HepG2 (cell line): ENCODE results near the gene STAG3. TPM values are rescaled to one million over a fixed set of nuclear protein-coding genes. Genes with fewer than 3 reads are reported as not detected.

Source experiments
- ATAC-seq: fragments of 200-7000 bp; cut with Tn5 transposase; 3 replicates; pipeline ENCODE4 v1.9.1; 2020; ENCODE audit warnings: mild to moderate bottlenecking, moderate library complexity
- BruUV-seq: library from RNA; stranded (reverse); fragments of 400-500 nt; replicated peaks from 2 replicates; lab custom pipeline; 2021; lab: Mats Ljungman, UMichigan
- CTCF ChIA-PET: fragments of 300-600 bp; formaldehyde crosslinking; extraction: SDS; loops from one replicate; lab custom pipeline; 2021; ENCODE audit warnings: low total read pairs, inconsistent platforms, low intra/inter-chr PET ratio; lab: Yijun Ruan, JAX
- POLR2A ChIA-PET: fragments of 350-600 bp; sonication (Branson Sonifier 250); formaldehyde crosslinking; loops from one replicate; lab custom pipeline; 2020; ENCODE audit warnings: antibody characterized with exemption, inconsistent platforms; lab: Yijun Ruan, JAX
- DNase-seq: peaks from one replicate; pipeline ENCODE4 v3.0.0-alpha.2; 2015; ENCODE audit warnings: low spot score
- FAIRE-seq: peaks from 3 replicates; lab custom pipeline; 2011; peaks lifted over from hg19 to GRCh38; lab: Jason Lieb, UNC
- H2AFZ ChIP-seq: one replicate; pipeline ENCODE4 v1.6.1; 2011; ENCODE audit warnings: low read length, inconsistent platforms
- H3K27ac ChIP-seq: fragments of 300-600 bp; 3 replicates; pipeline ENCODE4 v1.8.0; 2011; ENCODE audit warnings: mixed run types, mild to moderate bottlenecking, mixed read lengths, low read length, inconsistent platforms; ENCODE audit not compliant: insufficient read depth; ENCODE audit errors: extremely low read length
- H3K27me3 ChIP-seq, 2 experiments: fragments of 200-600 bp in 1 of 2; 2 replicates in 1 of 2; 3 replicates in 1 of 2; pipeline versions ENCODE4 v1.6.0 to v1.8.0; 2011; ENCODE audit warnings: low read length in 2 of 2, mild to moderate bottlenecking in 2 of 2, moderate library complexity in 2 of 2, inconsistent platforms in 1 of 2; ENCODE audit not compliant: insufficient read depth in 2 of 2, control insufficient read depth in 1 of 2
- H3K36me3 ChIP-seq, 2 experiments: fragments of 200-600 bp in 1 of 2; replicated peaks in 1 of 2; 2 replicates in 1 of 2; 3 replicates in 1 of 2; pipeline versions ENCODE4 v1.5.1 to v1.8.0; 2011; ENCODE audit warnings: low read length in 2 of 2, inconsistent platforms in 1 of 2; ENCODE audit not compliant: insufficient read depth in 2 of 2, control insufficient read depth in 1 of 2
- H3K4me1 ChIP-seq: 2 replicates; pipeline ENCODE4 v1.5.1; 2012; ENCODE audit warnings: low read length, inconsistent platforms; ENCODE audit not compliant: insufficient read depth
- H3K4me2 ChIP-seq: 2 replicates; pipeline ENCODE4 v1.6.0; 2011; ENCODE audit warnings: low read depth, low read length, inconsistent platforms
- H3K4me3 ChIP-seq, 3 experiments: fragments of 200-600 bp in 1 of 3; sonication (generic), shearing (Covaris generic) in 1 of 3; replicated peaks in 1 of 3; 2 replicates each; pipeline ENCODE4 v1.5.1; 2011 to 2016; ENCODE audit warnings: low read length in 3 of 3, inconsistent platforms in 2 of 3, low read depth in 2 of 3, mild to moderate bottlenecking in 2 of 3, control low read depth in 1 of 3, mixed read lengths in 1 of 3; ENCODE audit not compliant: insufficient read depth in 1 of 3
- H3K79me2 ChIP-seq: one replicate; pipeline ENCODE4 v1.6.1; 2011; ENCODE audit warnings: low read length, inconsistent platforms; ENCODE audit not compliant: insufficient read depth
- H3K9ac ChIP-seq: 2 replicates; pipeline ENCODE4 v1.6.0; 2011; ENCODE audit warnings: mild to moderate bottlenecking, low read depth, low read length, inconsistent platforms; ENCODE audit not compliant: insufficient read depth
- H3K9me3 ChIP-seq: 2 replicates; pipeline ENCODE4 v1.5.1; 2012; ENCODE audit warnings: mild to moderate bottlenecking, low read length
- H4K20me1 ChIP-seq: 2 replicates; pipeline ENCODE4 v1.6.0; 2011; ENCODE audit warnings: inconsistent platforms, mild to moderate bottlenecking, low read length, moderate library complexity; ENCODE audit not compliant: insufficient read depth
- ATM ChIP-seq: fragments of 450-650 bp; IDR thresholded peaks from 2 replicates; pipeline ENCODE4 v1.7.1; 2017; ENCODE audit warnings: mild to moderate bottlenecking, borderline replicate concordance
- BCL6 ChIP-seq: IDR thresholded peaks from 2 replicates; pipeline ENCODE4 v1.6.1; 2016; ENCODE audit warnings: missing genetic modification reagents, missing compliant biosample characterization
- MAF1 ChIP-seq: sonication (generic); formaldehyde crosslinking; IDR thresholded peaks from 2 replicates; pipeline ENCODE4 v1.5.0; 2020; ENCODE audit warnings: missing genetic modification reagents, borderline replicate concordance
- PAX8 ChIP-seq: sonication (generic); formaldehyde crosslinking; IDR thresholded peaks from 2 replicates; pipeline ENCODE4 v1.8.0; 2022; ENCODE audit warnings: mild to moderate bottlenecking, missing genetic modification reagents, borderline replicate concordance
- RARA ChIP-seq: IDR thresholded peaks from 2 replicates; pipeline ENCODE4 v1.6.1; 2016; ENCODE audit warnings: missing genetic modification reagents, missing compliant biosample characterization
- RARG ChIP-seq: sonication (generic); formaldehyde crosslinking; IDR thresholded peaks from 2 replicates; pipeline ENCODE4 v1.4.0; 2020; ENCODE audit warnings: low read depth, mild to moderate bottlenecking, missing genetic modification reagents
- RFX3 ChIP-seq: IDR thresholded peaks from 2 replicates; pipeline ENCODE4 v1.6.1; 2016; ENCODE audit warnings: missing biosample characterization, missing genetic modification reagents
- SP2 ChIP-seq: sonication (generic); formaldehyde crosslinking; IDR thresholded peaks from 2 replicates; pipeline ENCODE4 v1.5.1; 2020; ENCODE audit warnings: mild to moderate bottlenecking, missing genetic modification reagents
- YEATS2 ChIP-seq: sonication (generic); formaldehyde crosslinking; IDR thresholded peaks from 2 replicates; pipeline ENCODE4 v1.4.0; 2020; ENCODE audit warnings: missing genetic modification reagents, borderline replicate concordance
- ZFY ChIP-seq: sonication (generic); formaldehyde crosslinking; IDR thresholded peaks from 2 replicates; pipeline ENCODE4 v1.4.0; 2020; ENCODE audit warnings: missing genetic modification reagents
- ZNF549 ChIP-seq: sonication (generic); formaldehyde crosslinking; IDR thresholded peaks from 2 replicates; pipeline ENCODE4 v1.5.0; 2020; ENCODE audit warnings: missing genetic modification reagents
- ZNF556 ChIP-seq: sonication (generic); formaldehyde crosslinking; IDR thresholded peaks from 2 replicates; pipeline ENCODE4 v1.4.0; 2020; ENCODE audit warnings: mild to moderate bottlenecking, missing genetic modification reagents, borderline replicate concordance
- ZNF761 ChIP-seq: sonication (generic); formaldehyde crosslinking; conservative IDR thresholded peaks from 2 replicates; pipeline ENCODE4 v1.4.0; 2020; ENCODE audit warnings: mild to moderate bottlenecking, missing genetic modification reagents
- ZSCAN9 ChIP-seq: IDR thresholded peaks from 2 replicates; pipeline ENCODE4 v1.6.1; 2016; ENCODE audit warnings: borderline replicate concordance
- WGBS: methylation state at CpG from one replicate; pipeline ENCODE4 v1.1.6; 2017; ENCODE audit warnings: low lambda C conversion rate; 5-methylcytosine and 5-hydroxymethylcytosine counted together
- in situ Hi-C: cut with HindIII; loops from 2 replicates; pipeline ENCODE4 v1.10.0; 2017; ENCODE audit warnings: low pct_unique_long_range_greater_than_20kb; ENCODE audit not compliant: extremely low pct_ligation_motif_present
- intact Hi-C: fragments of 100-400 bp; cut with micrococcal nuclease; formaldehyde crosslinking; loops from one replicate; pipeline ENCODE4 v1.10.0; 2022; ENCODE audit not compliant: unreplicated experiment
- polyA plus RNA-seq, 8 experiments: library from polyadenylated mRNA; depleted of rRNA in 3 of 8; stranded (reverse) in 7 of 8; unstranded in 1 of 8; fragments of >200 nt; fragmentation: Illumina TruSeq in 4 of 8; extraction: Trizol in 4 of 8; gene quantifications; 2 replicates each; pipeline versions ENCODE4 v1.2.1 to v1.2.3, GENCODE V29; 2011 to 2016; ENCODE audit warnings: low read depth in 4 of 8, missing spikeins in 1 of 8, mixed read lengths in 1 of 8; ENCODE audit not compliant: insufficient read depth in 1 of 8
- total RNA-seq, 5 experiments: library from RNA; depleted of rRNA; stranded (reverse); fragments of >200 nt; fragmentation: Illumina TruSeq; extraction: Trizol; gene quantifications; 2 replicates each; pipeline ENCODE4 v1.2.3, GENCODE V29; 2016; ENCODE audit warnings: low read depth in 1 of 5
- TF ChIP-seq, protein P1 (sequence below): sonication (generic); formaldehyde crosslinking; IDR thresholded peaks from 2 replicates; pipeline ENCODE4 v1.8.0; 2022; ENCODE audit warnings: missing genetic modification reagents, low read depth, mild to moderate bottlenecking, borderline replicate concordance
- TF ChIP-seq, protein P2 (sequence below): sonication (generic); formaldehyde crosslinking; IDR thresholded peaks from 2 replicates; pipeline ENCODE4 v1.4.0; 2020; ENCODE audit warnings: mild to moderate bottlenecking, missing genetic modification reagents
- TF ChIP-seq, protein P3 (sequence below): sonication (generic); formaldehyde crosslinking; IDR thresholded peaks from 2 replicates; pipeline ENCODE4 v1.4.0; 2020; ENCODE audit warnings: mild to moderate bottlenecking, missing genetic modification reagents, borderline replicate concordance
- TF ChIP-seq, protein P4 (sequence below): sonication (generic); formaldehyde crosslinking; IDR thresholded peaks from 2 replicates; pipeline ENCODE4 v1.8.0; 2022; ENCODE audit warnings: low read depth, missing genetic modification reagents

STAG3 gene
- total and polyA plus RNA-seq, 2 of the 13 experiments (the other 11 are each of a cell fraction or from before 2014, with no cell fraction given): 0.09 to 0.33 TPM

DNA sequence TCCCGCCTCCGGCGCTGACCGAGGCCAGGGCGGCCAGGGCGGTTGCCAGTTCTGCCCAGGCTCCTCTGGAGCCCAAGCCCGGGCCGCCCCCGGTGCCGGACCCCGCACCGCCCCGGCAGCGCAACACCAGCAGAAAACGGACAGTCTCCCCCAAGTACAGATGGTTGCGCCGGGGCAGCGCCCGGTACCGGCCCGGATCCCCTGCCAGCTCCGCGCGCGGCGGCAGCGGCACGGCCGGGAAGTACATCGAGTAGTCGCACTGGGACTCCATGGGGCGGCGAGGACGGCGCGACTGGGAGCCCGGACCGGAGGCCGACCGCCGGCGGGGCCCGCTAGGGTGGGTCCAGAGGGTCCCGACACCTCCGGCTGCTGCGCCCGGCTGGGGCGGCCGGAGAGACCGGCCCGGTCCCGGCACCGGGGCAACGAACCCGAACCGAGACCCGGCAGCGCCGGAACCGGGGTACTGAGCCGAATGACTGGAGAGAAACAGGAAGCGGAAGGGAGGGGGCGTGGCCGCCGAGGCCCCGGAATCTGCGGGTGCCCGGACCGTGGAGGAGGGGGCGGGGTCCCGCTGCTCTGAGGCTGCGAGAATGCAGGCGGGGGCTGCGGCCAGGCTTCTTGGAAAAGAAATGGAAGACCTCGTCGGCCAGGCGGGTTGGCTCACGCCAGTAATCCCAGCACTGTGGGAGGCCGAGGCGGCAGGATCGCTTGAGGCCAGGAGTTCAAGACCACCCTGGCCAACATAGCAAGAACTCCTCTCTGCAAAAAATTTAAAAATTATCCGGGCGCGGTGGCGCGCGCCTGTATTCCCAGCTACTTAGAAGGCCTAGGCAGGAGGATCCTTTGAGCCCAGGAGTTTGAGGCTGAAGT lies 19.3 kb upstream of the STAG3 start, which contains the start of gene TRAPPC14:
Gene TRAPPC14, minus strand, starts transcription at position 495 of the 870 bp plus-strand sequence. Its CDS starts 224 bp downstream, at position 271.
- Histone ChIP-seq H3K9ac (peak within 1 kb of the TSS; percentile 90), H3K4me2 (peak within 1 kb of the TSS; percentile 75), H3K4me1 (peaks cover 55% of the 10 kb centered on the region), H4K20me1 (peaks cover 6% of the 10 kb centered on the region; the same call in 1 of the 2 replicates), H3K4me3 (peak within 1 kb of the TSS; percentile 90 to 99 (median 92)), H3K9me3 (no peaks in the 10 kb centered on the region), H3K79me2 (no peaks in the 10 kb centered on the region), H2AFZ (no peak within 1 kb of the TSS), H3K27ac (peak within 1 kb of the TSS; percentile 80), H3K36me3 (peaks cover 6 to 24% of the 10 kb centered on the region in 2 experiments), H3K27me3 (peaks cover 3 to 13% of the 10 kb centered on the region in 2 experiments; a peak in 2 of 5 replicates)
- intact Hi-C loops: no loop called here
- DNase-seq (peak; percentile 75), ATAC-seq (peak; percentile 83), FAIRE-seq (peak; percentile 37)
- BruUV-seq: no TSS peak
- CTCF ChIA-PET: no interaction called here
- 4% methylated on average over 48 of the region's 87 CpGs for WGBS
- in situ Hi-C loops: no loop called here
- POLR2A ChIA-PET: interaction anchor here (0.9 to 2.1 kb wide), 4 partner anchors 10 to 58 kb away, joined by 3 to 25 read pairs (median 7); partner anchors contain the start of gene LAMTOR4
- TF ChIP-seq ZFY (CRISPR knock-in tag) (peak; percentile 58), RARA (CRISPR knock-in tag) (peak; percentile 37; the same call in 1 of the 2 replicates), ZNF556 (CRISPR knock-in tag) (peak; percentile 87; the same call in 1 of the 2 replicates), RFX3 (CRISPR knock-in tag) (no peak), ATM (no peak), ZSCAN9 (CRISPR knock-in tag) (peak; percentile 35; the same call in 1 of the 2 replicates), PAX8 (CRISPR knock-in tag) (no peak), MAF1 (no peak), ZNF549 (CRISPR knock-in tag) (no peak), YEATS2 (CRISPR knock-in tag) (peak; percentile 67; the same call in 1 of the 2 replicates), SP2 (CRISPR knock-in tag) (peak; percentile 7; the same call in 1 of the 2 replicates), RARG (CRISPR knock-in tag) (peak; percentile 85; the same call in 1 of the 2 replicates), BCL6 (peak; percentile 16; the same call in 1 of the 2 replicates), ZNF761 (CRISPR knock-in tag) (peak; percentile 61; the same call in 1 of the 2 replicates)
- TF ChIP-seq, protein P1, sequence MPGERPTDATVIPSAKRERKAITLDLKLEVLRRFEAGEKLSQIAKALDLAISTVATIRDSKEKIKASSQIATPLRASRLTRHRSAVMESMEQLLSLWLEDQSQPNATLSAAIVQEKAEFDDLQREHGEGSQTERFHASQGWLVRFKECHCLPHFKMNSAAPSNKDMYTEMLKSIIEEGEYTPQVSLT (CRISPR knock-in tag): no peak
- TF ChIP-seq, protein P2, sequence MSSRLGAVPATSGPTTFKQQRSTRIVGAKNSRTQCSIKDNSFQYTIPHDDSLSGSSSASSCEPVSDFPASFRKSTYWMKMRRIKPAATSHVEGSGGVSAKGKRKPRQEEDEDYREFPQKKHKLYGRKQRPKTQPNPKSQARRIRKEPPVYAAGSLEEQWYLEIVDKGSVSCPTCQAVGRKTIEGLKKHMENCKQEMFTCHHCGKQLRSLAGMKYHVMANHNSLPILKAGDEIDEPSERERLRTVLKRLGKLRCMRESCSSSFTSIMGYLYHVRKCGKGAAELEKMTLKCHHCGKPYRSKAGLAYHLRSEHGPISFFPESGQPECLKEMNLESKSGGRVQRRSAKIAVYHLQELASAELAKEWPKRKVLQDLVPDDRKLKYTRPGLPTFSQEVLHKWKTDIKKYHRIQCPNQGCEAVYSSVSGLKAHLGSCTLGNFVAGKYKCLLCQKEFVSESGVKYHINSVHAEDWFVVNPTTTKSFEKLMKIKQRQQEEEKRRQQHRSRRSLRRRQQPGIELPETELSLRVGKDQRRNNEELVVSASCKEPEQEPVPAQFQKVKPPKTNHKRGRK (CRISPR knock-in tag): no peak
- TF ChIP-seq, protein P3, sequence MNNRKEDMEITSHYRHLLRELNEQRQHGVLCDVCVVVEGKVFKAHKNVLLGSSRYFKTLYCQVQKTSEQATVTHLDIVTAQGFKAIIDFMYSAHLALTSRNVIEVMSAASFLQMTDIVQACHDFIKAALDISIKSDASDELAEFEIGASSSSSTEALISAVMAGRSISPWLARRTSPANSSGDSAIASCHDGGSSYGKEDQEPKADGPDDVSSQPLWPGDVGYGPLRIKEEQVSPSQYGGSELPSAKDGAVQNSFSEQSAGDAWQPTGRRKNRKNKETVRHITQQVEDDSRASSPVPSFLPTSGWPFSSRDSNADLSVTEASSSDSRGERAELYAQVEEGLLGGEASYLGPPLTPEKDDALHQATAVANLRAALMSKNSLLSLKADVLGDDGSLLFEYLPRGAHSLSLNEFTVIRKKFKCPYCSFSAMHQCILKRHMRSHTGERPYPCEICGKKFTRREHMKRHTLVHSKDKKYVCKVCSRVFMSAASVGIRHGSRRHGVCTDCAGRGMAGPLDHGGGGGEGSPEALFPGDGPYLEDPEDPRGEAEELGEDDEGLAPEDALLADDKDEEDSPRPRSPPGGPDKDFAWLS (CRISPR knock-in tag): no peak
- TF ChIP-seq, protein P4, sequence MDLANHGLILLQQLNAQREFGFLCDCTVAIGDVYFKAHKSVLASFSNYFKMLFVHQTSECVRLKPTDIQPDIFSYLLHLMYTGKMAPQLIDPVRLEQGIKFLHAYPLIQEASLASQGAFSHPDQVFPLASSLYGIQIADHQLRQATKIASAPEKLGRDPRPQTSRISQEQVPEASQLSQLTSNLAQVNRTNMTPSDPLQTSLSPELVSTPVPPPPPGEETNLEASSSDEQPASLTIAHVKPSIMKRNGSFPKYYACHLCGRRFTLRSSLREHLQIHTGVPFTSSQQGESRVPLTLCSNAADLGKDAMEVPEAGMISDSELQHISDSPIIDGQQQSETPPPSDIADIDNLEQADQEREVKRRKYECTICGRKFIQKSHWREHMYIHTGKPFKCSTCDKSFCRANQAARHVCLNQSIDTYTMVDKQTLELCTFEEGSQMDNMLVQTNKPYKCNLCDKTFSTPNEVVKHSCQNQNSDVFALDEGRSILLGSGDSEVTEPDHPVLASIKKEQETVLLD (CRISPR knock-in tag): peak; percentile 76; the same call in 1 of the 2 replicates
